K562 treated with DMSO at 1 percent for 24 hours (cell line): ENCODE data around the gene GPR173. TPM values are rescaled to one million over a fixed set of nuclear protein-coding genes. Genes with fewer than 3 reads are reported as not detected.

Source experiments
- total RNA-seq: library from RNA; unstranded; fragments of 300-600 nt; gene quantifications from 2 replicates; pipeline ENCODE4 v1.2.3, GENCODE V29; 2022; ENCODE audit warnings: low read depth; ENCODE audit not compliant: insufficient read depth

Gene GPR173, protein sequence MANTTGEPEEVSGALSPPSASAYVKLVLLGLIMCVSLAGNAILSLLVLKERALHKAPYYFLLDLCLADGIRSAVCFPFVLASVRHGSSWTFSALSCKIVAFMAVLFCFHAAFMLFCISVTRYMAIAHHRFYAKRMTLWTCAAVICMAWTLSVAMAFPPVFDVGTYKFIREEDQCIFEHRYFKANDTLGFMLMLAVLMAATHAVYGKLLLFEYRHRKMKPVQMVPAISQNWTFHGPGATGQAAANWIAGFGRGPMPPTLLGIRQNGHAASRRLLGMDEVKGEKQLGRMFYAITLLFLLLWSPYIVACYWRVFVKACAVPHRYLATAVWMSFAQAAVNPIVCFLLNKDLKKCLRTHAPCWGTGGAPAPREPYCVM
- total RNA-seq, result not detected in 2 replicates

DNA sequence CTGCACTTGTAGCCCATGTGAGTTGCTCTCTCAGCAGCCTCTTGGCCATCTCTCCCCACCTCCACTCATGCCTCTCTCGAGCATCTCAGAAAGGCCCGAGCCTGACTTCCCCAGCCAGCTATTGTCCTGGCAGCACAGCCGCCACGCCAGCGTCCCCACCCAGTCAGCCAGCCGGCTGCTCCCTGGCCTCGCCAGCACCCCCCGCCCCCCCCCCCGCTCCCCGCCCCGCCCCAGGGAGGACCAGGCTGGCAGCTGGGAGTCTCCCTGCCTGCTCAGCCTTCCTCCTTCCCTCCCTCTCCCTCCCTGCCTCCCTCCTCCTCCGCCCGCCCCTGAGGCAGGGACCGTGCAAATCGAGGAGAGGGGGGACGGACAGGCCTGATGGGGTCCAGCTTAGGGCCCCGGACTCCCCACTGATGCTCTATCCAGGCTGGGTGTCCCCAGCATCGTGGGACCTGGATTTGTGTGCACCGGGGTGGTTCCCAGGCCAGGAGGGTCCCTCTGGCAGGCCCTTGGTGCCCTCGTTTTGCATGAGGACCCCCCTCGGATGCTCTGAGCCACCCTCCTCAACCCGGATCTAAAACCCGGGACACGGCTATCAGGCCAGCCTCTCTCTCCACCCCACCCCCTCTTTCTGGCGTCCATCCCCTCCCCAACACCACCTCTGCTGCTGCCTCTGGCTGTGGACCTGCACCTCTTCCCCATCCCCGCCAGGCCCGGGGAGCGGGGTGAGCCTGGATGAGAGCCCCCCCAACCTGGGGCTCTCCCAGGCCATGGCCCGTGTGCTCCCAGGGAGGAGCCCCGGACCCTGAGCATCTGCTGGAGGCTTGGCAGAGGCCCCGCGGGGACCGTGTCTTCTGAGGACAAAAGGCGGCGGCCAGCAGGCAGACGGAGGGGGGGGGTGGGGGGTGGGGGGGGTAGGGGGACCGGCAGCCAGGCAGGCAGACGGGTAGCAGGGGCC is at the start of gene GPR173:
GPR173 (plus strand) TSS at position 621 of the 958 bp plus-strand sequence. CDS start 27,833 bp downstream, outside the sequence.

DNA sequence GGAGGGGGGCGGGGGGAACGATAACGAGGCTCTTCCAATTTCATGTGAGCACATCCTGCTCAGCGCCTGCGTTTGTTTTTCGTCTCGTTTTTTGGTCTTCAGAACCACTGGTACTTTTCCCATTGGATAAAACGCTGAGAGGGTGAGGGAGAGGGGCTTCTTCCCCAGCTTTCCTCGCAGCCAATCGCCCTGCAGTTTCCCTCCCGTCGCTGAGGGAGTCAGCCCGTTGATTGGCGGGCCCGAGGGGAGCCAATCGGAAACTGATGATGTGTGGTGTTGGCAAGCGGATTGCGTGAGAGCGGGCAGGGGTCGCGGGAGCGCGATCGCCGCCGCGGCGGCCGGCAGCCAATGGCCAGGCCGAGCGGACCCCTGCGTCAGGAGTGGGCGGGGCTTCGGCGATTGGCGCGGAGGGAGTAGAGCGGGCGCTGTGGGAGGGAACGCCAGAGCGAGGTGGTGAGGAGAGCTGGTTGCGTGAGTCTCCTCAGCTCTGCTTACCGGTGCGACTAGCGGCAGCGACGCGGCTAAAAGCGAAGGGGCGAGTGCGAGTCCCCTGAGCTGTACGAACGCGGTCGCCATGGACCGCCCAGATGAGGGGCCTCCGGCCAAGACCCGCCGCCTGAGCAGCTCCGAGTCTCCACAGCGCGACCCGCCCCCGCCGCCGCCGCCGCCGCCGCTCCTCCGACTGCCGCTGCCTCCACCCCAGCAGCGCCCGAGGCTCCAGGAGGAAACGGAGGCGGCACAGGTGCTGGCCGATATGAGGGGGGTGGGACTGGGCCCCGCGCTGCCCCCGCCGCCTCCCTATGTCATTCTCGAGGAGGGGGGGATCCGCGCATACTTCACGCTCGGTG is 33.6 kb downstream of the GPR173 start, which contains the start of gene TSPYL2:
TSPYL2 (plus strand) TSS at position 443 of the 848 bp plus-strand sequence; CDS start at position 575, 132 bp downstream.

DNA sequence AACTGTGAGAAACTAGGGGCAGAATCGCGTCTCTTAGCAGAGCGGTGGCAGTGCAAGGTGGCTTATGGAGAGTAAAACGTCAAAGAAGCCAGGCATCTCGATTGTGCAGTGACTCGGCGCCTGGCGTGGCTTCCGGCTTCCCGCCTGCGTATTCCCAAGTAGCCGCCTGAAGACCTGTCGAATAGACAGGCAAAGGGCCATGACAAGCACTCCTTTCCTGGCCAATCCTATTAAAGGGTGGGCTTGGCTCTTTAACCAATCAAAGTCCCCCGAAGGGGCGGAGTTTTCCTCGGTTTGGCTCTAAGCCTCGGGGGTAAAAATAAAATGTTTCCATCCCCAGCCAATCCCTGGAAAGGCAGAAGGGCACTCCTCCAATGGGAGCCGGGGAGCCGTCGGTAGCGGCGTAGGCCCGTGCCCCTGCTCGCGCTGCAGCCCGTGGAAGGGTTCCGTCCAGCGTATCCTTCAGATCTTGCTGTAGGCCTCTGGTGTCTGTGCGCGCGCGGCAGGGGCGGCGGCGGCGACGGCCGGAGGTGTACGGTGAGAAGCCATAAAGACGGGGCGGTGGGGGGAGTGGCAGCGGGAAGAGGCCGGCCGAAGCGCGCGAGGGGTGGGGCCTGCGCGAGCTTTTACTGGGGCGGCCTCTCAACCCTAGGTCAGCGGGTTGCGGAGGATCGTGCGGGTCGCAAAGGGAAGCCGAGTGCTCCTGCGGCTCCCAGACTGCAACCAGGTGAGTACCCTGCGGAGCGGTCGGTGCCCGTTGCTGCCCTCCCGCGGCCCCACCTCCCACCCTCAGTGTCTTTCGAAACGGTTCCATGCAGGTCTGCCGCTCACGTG is 45.4 kb downstream of the GPR173 start, which contains the start of gene KANTR:
KANTR (plus strand) TSS at position 395 of the 834 bp plus-strand sequence. CDS start 30,131 bp downstream, outside the sequence.

Other genes starting within 250 kb of the GPR173 start
- gene XAGE5, start 237.5 kb upstream of the GPR173 start, total RNA-seq, result not detected in 2 replicates
- gene XAGE3, start 180.7 kb upstream of the GPR173 start, total RNA-seq, result not detected in 2 replicates
- 12.7 and 14.6 TPM in 2 replicates for gene FAM156B, start 151.5 kb upstream of the GPR173 start, total RNA-seq
- 4.8 and 4.9 TPM in 2 replicates for gene FAM156A, start 90.3 kb upstream of the GPR173 start, total RNA-seq
- gene TSPYL2, start 33.6 kb downstream of the GPR173 start, total RNA-seq, result 14.5 and 16.1 TPM in 2 replicates
- 0.73 and 0.74 TPM in 2 replicates for gene KANTR, start 45.4 kb downstream of the GPR173 start, total RNA-seq
- gene KDM5C, start 176.4 kb downstream of the GPR173 start, total RNA-seq, result 68.4 and 70.6 TPM in 2 replicates
- 22.7 and 24.9 TPM in 2 replicates for gene IQSEC2, start 232.8 kb downstream of the GPR173 start, total RNA-seq